Peyer's patch (tissue), 4 donors: ENCODE results near the gene RNF222. TPM values are rescaled to one million over a fixed set of nuclear protein-coding genes. Genes with fewer than 3 reads are reported as not detected.

Experiments
- DNase-seq, 3 donors: peaks; one replicate each; pipeline ENCODE4 v3.0.0-alpha.2; 2017 to 2019
- H3K27ac ChIP-seq, 4 donors: fragments of 200-600 bp; sonication (generic); one replicate each; pipeline ENCODE4 v1.5.1; 2016 to 2019
- H3K27me3 ChIP-seq, 2 donors: fragments of 200-600 bp; sonication (generic); one replicate each; pipeline ENCODE4 v1.5.1; 2019
- H3K36me3 ChIP-seq, 3 donors: fragments of 200-600 bp; sonication (generic); one replicate each; pipeline ENCODE4 v1.5.1; 2016 to 2019
- H3K4me1 ChIP-seq, 4 donors: fragments of 200-600 bp; sonication (generic); one replicate each; pipeline ENCODE4 v1.5.1; 2016 to 2019
- H3K4me3 ChIP-seq, 4 donors: fragments of 200-600 bp; sonication (generic); 1 replicate in 3 of 4; 2 replicates in 1 of 4; pipeline ENCODE4 v1.5.1; 2016 to 2019; ENCODE audit warnings: mild to moderate bottlenecking in 1 of 4
- H3K9me3 ChIP-seq, 4 donors: fragments of 200-600 bp; sonication (generic); one replicate each; pipeline ENCODE4 v1.5.1; 2016 to 2019; ENCODE audit warnings: mild to moderate bottlenecking in 1 of 4
- CTCF ChIP-seq, 6 experiments: fragments of 450-650 bp in 4 of 6; fragments of 200-600 bp in 2 of 6; sonication (generic) in 1 of 6; IDR thresholded peaks; one replicate each; pipeline ENCODE4 v1.5.1; 2017 to 2019; ENCODE audit warnings: antibody characterized with exemption in 6 of 6, mild to moderate bottlenecking in 3 of 6, moderate library complexity in 1 of 6
- POLR2A ChIP-seq, 2 donors: fragments of 450-650 bp; IDR thresholded peaks; one replicate each; pipeline ENCODE4 v1.5.1; 2017; ENCODE audit warnings: antibody characterized with exemption in 2 of 2, mild to moderate bottlenecking in 2 of 2, moderate library complexity in 2 of 2
- total RNA-seq, 4 donors: library from RNA; depleted of rRNA; stranded (reverse); fragments of >200 nt; gene quantifications; one replicate each; pipeline ENCODE4 v1.1.0, GENCODE V29; 2016

The RNF222 gene
- total RNA-seq, 4 donors from 2014 or later, result not detected

DNA sequence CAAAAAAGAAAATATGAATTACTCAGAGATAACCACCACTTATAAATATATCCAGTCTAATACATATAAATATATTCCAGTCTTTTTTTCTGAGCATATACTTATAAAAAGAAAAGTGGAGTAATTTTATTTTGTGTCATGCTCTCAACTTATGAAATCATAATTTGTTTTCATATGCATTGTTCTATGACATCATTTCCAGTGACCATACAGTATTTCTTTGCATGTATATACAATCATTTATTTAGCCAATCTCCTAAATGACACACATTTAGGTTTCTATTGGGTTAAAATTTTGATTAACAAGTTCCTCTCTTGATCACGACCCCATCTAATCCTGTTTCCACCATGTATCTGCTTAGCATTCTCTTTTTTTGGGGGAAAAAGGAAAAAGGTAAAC is 21.7 kb upstream of the RNF222 start:
- Histone ChIP-seq H3K27ac (no peak overlapping the region), H3K27me3 (no peaks in the 10 kb centered on the region), H3K9me3 (no peaks in the 10 kb centered on the region), H3K36me3 (no peaks in the 10 kb centered on the region), H3K4me3 (no peak overlapping the region), H3K4me1 (peaks cover 0 to 21% (median 5%) of the 10 kb centered on the region in 4 donors)
- no peak for TF ChIP-seq POLR2A (IDR thresholded peaks at IDR 0.05)
- TF ChIP-seq CTCF (IDR thresholded peaks at IDR 0.05), result no peak
- DNase-seq, result no peak

DNA sequence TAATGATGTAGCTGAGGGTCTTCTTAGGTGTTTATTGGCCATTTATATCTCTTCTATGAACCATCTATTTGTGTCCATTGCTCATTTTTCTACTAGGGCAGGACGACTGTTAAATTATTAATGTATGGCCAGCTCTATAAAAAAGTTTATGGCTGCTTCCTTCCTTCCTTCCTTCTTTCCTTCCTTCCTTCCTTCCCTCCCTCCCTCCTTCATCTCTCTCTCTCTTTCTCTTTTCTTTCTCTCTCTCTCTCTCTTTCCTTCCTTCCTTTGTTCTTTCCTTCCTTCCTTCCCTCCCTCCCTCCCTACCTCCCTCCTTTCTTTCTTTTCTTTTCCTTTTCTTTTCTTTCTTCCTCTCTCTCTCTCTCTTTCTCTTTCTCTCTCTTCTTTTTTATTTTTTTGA is 20.8 kb upstream of the RNF222 start:
- H3K9me3 ChIP-seq, result no peaks in the 10 kb centered on the region
- no peaks in the 10 kb centered on the region for H3K36me3 ChIP-seq
- H3K4me1 ChIP-seq, result peaks cover 0 to 21% (median 5%) of the 10 kb centered on the region in 4 donors
- no peak overlapping the region for H3K27ac ChIP-seq
- no peak for TF ChIP-seq CTCF (IDR thresholded peaks at IDR 0.05)
- no peak for TF ChIP-seq POLR2A (IDR thresholded peaks at IDR 0.05)
- no peak overlapping the region for H3K4me3 ChIP-seq
- DNase-seq, result no peak
- no peaks in the 10 kb centered on the region for H3K27me3 ChIP-seq

- no peak for DNase-seq
- Histone ChIP-seq H3K9me3 (no peaks in the 10 kb centered on the region), H3K36me3 (no peaks in the 10 kb centered on the region), H3K4me3 (no peak overlapping the region), H3K27ac (no peak overlapping the region), H3K27me3 (no peaks in the 10 kb centered on the region), H3K4me1 (peaks cover 0 to 21% (median 5%) of the 10 kb centered on the region in 4 donors)
- TF ChIP-seq POLR2A (IDR thresholded peaks at IDR 0.05), result no peak
Measured at GRCh38 chr17:8417806-8418205, 20.2 kb upstream of the RNF222 start.

DNA sequence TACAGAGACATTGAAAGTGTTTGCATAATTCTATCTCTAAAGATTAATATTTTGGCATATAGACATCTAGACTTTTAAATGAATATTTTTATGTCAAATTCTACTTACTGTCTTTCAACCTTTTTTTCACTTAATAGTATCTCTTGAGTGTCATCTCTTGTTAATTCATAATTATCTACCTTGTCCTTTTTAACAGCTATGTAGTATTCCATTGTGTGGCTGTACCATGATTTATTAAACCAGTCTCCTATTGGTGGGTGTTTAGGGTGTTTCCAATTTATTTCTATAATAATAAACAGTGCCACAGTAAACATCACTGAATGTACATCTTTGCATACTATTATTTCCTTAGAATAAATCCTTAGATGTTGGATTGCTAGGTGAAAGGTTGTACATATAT is 16.3 kb upstream of the RNF222 start:
- Histone ChIP-seq H3K4me3 (no peak overlapping the region), H3K27ac (no peak overlapping the region), H3K9me3 (no peaks in the 10 kb centered on the region), H3K36me3 (no peaks in the 10 kb centered on the region), H3K4me1 (peaks cover 0 to 6% (median 0%) of the 10 kb centered on the region in 4 donors), H3K27me3 (no peaks in the 10 kb centered on the region)
- DNase-seq, result no peak
- TF ChIP-seq POLR2A (IDR thresholded peaks at IDR 0.05) (no peak), CTCF (IDR thresholded peaks at IDR 0.05) (no peak)

DNA sequence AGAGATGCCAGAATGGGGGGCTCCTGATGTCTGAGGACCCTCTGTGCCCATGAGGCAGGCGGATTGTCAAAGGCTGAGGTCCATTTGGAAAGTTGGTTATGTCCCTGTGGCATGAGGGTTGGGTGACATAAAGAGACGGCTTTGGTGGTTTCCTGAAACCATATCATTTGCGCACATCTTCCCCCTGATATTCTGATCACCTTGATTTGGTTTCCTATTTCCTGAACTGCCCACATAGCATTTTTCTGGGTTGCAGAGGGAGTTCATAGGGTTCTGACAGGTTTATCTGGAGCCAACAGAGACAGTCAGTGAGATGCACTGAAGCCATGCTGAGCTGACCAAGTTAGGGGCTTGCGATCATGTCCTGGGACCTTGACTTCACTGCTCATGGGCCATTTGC is 15.7 kb upstream of the RNF222 start:
- no peaks in the 10 kb centered on the region for H3K9me3 ChIP-seq
- no peaks in the 10 kb centered on the region for H3K36me3 ChIP-seq
- H3K4me3 ChIP-seq, result no peak overlapping the region
- no peaks in the 10 kb centered on the region for H3K27me3 ChIP-seq
- peaks cover 0 to 6% (median 0%) of the 10 kb centered on the region in 4 donors for H3K4me1 ChIP-seq
- no peak overlapping the region for H3K27ac ChIP-seq
- TF ChIP-seq CTCF (IDR thresholded peaks at IDR 0.05) (no peak), POLR2A (IDR thresholded peaks at IDR 0.05) (no peak)
- DNase-seq, result no peak

GRCh38 chr17:8412089-8412488 is 14.5 kb upstream of the RNF222 start:
- Histone ChIP-seq H3K27ac (peak overlapping the region in 1 of 4 donors; percentile 31), H3K4me3 (no peak overlapping the region), H3K4me1 (peaks cover 0 to 6% (median 0%) of the 10 kb centered on the region in 4 donors), H3K36me3 (no peaks in the 10 kb centered on the region), H3K9me3 (no peaks in the 10 kb centered on the region), H3K27me3 (no peaks in the 10 kb centered on the region)
- peak in 1 of 3 donors; percentile 71 for DNase-seq
- TF ChIP-seq CTCF (IDR thresholded peaks at IDR 0.05) (no peak), POLR2A (IDR thresholded peaks at IDR 0.05) (no peak)
